HG03066 (cell line): ENCODE measurements around the gene SH3RF2.
"Not testable (repeated sequence)": the region's sequence is repeated elsewhere in the genome, so short reads cannot be mapped to it uniquely, and the experiment has no call there.

ENCODE experiments used
- ATAC-seq: cut with Tn5 transposase; IDR thresholded peaks from one replicate; pipeline ENCODE4 v1.9.1; 2021; ENCODE audit warnings: low read depth; ENCODE audit not compliant: unreplicated experiment

SH3RF2 gene

DNA sequence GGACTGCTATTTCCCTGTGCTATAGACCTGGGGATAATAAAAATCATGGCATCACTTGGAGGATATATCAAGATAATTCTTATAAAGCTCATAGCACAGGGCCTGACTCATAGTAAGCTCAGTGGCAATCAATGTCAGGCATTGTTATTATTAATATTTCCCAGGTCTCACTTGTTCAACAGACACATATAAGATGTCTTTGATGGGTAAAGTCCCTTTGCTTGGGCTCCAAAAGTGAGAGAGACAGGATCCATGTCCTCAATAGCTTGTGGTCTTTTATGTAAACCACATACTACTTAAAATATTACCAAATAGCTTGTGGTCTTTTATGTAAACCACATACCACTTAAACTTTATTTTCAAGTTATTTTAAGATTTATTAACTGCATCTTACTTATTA lies 11.2 kb downstream of the SH3RF2 start:
- ATAC-seq: no peak

DNA sequence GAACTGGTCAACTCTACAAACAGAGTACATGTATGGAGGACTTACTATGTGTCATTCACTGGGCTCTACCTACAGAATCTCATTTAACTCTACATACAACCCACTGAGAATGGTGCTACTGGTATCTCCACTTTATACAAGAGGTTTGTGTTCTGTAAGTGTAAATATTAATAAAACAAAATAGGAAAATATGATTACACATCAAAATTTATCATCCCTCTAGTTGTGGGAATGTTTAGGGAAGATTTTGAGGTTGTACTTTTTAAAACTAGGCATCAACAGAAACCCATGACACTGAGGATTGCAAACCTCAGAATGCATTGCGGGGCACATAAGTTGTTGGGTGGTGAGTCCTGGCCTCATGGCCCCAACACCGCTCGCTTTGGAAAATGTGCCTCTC lies 11.7 kb downstream of the SH3RF2 start:
- ATAC-seq: no peak

DNA sequence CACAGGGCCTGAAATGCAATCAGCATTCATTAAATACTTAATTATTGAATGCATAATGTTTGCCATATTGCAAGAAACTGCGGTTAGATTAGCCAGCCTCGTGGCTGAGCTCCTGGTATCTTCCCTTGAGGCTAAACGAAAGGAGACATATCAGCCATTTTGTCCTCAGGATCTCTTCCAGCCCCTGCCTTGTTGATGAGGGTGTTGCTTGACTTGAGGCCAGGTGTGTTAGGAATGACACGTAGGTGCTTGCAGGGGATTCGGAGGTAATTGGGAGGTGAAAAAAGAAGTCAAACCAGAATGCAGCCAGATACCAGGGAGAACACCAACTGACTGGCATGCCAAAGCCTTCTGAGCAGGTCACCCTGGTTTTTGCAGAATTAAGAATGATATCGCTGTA lies 12.5 kb downstream of the SH3RF2 start:
- ATAC-seq: no peak

DNA sequence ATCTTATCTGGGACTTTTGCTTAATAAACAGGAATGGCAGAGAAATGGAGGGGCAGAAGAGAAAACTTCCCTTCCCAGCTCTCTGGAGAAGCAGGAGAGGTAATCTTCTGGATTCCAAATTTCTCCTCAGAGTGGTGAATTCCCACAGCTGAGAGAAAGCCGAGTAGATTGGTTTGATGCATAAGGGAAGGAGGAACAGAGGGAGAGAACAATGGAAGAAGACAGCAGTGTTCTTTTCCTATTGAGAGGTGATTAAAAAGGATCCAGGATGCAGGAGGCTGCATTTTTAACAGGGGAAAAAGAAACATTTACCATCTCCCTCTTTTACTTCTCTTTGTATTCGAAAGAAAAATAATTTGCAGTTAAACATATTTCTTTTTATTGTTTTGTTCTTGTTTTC lies 13.1 kb downstream of the SH3RF2 start:
- no peak for ATAC-seq

DNA sequence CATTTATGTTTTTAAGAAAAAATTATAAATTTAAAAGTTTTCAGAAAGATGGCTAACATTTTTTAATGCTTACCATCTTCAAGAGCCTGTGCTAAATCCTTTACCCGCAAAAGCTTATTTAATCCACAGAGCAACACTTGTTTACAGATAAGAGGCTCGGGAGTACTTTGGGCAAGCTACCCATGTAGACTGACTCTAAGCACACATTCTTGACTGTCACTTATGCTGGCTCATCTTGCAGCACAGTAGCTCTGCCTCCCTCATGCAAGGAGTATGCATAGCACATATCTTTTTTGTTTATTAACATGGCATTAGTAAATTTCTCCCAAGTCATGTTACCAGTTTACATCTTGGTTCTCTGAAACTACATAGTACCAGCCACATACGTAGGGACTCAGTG lies 14.7 kb downstream of the SH3RF2 start:
- no peak for ATAC-seq

DNA sequence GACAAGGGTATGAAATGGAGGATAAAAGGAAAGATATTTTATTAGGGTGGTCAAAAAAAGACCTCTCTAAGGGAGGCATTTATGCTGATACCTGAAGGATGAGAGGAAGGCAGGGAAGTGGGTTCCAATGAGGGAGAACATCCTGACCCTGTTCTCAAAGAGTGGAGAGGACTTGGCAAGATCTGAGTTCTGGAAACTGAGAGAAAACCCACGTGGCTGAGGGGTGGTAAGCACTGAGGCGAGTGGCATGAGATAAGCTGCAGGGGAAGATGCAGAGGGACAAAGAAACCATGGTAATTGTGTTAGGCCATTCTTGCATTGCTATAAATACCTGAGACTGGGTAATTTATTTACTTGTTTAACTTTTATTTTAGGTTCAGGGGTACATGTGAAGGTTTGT lies 16.8 kb downstream of the SH3RF2 start:
- ATAC-seq: no peak

DNA sequence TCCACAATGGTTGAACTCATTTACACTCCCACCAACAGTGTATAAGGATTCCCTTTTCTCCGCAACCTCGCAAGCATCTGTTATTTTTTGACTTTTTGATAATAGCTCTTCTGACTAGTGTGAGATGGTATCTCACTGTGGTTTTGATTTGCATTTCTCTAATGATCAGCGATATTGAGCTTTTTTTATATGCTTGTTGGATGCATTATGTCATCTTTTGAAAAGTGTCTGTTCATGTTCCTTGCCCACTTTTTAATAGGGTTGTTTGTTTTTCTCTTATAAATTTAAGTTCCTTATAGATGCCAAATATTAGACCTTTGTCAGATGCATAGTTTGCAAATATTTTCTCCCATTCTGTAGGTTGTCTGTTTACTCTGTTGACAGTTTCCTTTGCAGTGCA lies 17.8 kb downstream of the SH3RF2 start:
- not testable (repeated sequence) for ATAC-seq

DNA sequence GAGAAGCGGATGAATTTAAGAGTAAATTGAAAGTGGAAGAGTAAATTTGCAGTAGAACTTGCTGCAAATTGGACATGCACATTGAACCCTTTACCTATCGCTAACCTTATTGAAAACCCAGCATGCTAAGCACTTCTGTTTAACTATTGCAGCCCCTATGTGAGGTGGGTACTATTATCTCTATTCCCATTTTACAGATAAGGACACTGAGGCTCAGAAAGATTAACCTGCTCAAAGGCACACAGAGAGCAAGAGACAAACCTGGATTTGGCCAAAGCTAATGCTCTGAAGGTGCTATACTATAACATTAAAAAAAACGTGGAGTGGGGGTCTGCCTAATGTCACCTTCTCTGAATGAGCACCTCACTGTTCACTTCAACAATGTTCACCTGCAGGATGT lies 21.0 kb downstream of the SH3RF2 start:
- ATAC-seq: no peak

DNA sequence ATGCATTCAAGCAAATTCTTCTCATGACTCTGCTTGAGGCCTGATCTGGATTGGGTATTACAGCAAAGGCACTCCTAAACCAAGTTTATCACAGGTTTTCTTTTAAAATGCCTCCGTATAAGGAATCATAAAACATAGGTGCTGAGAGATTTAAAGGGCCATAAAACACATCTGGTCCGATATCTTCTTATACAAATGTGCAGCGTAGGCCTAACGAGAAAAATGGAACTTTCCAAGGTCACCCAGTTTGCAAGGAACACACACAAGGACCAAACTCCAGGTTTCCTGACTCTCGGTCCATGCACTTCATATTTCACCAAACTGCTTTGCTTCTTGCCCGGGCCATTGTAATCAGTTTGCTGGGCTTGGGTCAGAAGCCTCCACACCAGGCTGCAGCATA lies 22.1 kb downstream of the SH3RF2 start:
- ATAC-seq: no peak

DNA sequence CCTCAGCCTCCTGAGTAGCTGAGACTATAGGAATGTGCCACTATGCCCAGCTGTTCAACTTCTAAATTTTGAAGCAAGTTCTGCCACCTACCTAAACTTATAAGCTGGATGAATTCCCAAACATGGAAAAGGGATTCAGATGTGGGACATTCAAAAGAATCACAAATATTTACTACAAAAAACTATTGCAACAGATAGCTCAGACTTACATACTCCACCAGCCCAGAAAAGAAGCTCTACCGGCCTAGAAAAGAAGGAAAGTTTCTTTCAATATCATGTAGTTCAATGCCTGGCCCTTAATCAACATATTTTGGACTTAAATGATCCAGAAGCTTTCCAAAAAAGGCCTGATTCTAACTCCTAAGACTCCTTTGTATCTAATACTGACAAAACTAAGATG lies 23.8 kb downstream of the SH3RF2 start:
- ATAC-seq: no peak

DNA sequence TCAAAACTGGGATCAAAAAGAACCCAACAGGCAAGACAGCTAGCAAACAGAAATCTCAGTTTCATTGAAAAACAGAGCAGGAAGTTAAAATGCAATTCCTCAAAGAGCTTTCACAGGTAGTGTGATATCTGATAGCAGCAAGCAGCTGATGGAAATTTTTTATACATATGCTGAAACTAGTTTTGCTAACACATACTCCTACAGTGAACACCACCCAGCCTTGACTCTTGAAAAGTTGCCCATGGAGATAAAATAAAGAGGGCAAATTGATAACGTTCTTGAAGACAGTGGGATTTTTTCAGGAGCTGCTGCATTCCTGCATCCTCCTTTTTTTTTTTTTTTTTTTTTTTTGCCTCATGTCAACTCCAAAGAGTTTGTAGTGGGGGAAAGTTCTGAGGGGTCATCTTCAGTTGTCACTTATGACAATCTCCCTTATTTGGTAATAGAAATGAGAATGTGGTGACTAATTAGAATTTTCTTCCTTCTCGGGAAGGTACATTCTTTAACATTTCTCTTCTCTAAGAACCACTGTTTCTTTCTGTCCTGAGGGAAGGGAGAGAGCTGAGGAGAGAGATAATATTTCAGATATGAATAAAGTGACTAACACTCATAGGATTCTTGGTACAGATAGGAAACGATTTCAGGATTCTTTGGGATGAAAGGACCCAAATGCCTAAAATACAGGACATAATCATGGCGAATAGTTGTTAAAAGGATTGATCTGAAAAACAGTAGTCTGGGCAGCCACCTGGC lies 24.6 kb downstream of the SH3RF2 start:
- no peak for ATAC-seq

DNA sequence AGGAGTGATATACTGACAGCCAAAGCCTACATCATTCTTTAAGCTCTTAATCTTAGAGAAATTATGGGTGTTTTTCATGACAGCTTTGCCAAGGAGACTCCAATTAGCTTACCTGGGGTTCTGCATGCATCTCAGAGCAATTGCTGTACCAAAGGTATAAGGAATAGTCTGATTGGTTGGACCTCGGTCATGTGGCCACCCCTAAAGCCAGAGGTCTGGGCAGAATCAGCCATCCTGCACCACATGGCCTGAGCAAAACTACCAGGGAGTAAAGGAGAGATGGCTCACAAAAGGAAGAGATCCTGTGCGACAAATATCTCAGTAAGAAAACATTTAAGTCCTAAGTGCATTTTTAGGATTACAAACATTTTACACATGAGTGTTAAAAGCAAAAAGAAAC lies 25.6 kb downstream of the SH3RF2 start:
- ATAC-seq: no peak

DNA sequence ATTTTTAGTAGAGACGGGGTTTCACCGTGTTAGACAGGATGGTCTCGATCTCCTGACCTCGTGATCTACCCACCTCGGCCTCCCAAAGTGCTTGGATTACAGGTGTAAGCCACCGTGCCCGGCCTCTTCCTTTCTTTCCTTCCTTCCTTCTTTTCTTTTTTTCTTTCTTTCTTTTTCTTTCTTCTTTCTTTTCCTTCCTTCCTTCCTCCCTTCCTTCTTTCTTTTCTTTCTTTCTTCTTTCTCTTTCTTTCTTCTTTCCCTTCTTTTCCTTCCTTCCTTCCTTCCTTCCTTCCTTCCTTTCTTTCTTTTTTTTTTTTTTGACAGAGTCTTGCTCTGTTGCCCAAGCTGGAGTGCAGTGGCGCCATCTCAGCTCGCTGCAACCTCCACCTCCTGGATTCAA lies 27.6 kb downstream of the SH3RF2 start:
- not testable (repeated sequence) for ATAC-seq

DNA sequence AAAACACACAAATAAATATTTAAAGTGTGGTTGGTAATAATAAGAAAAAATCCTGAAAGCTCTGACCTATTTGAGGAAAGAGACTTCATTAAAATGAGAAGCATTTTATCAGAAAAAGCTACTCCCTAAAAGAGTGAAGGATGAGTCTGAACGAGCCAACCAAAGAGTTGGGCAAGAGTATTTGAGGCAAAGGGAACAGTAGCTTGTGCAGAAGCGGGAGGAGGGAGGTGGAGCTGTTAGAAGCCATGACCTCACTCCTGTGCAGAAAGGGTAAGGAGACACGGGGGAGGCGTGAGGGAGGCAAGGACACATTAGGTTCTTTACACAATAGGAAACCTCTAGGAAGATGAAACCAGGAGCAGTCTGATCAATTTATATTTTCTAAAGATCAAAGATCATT lies 29.4 kb downstream of the SH3RF2 start:
- no peak for ATAC-seq

DNA sequence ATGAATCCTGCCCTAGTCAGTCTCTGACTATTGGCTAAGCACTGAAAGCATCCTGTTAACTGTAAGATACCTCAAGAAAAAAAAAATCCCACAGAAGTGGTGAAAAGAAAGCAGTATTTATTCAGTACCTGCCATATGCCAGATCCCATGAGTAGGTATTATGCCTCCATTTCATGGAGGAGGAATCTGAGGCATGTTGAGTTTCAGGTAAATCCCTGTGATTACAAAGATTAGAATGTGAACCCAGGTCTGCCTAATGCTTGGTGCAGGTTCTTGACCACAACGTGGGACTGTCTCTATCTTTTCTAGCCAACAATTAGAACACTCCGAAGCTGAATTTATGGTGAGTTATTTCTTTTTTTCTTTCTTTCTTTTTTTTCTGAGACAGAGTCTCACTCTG lies 30.9 kb downstream of the SH3RF2 start:
- no peak for ATAC-seq

DNA sequence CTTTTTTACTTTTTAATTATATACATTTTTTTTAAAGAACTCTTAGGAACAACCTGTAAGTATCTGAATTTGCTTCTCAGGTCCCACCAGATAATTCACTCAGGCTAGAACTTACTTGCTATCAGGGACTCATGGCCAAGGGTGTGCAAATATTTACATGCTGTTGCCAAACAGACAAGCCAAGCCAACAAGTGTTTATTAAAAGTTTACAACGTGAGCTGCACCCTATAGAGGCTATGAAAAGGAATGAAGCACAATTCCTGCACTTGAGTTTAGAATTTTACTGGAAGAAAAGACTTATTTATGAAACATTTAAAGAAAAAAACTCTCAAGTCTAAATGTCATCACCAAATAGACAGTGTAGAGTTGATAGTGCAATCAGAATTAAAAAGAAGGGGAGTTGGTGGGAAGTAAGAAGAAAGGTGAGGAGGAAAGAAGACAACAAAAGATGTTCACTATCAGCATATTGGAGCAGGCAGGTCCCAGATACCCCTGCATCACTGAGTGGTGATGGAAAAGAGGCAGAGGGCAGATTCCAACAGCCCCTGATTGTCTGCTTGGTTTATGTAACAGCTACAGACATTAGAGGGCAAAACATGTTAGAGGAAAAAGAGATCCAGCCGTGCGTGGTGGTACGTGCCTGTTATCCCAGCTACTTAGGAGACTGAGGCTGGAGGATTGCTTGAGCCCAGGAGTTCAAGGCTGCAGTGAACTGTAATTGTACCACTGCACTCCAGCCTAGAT lies 32.8 kb downstream of the SH3RF2 start:
- no peak for ATAC-seq

DNA sequence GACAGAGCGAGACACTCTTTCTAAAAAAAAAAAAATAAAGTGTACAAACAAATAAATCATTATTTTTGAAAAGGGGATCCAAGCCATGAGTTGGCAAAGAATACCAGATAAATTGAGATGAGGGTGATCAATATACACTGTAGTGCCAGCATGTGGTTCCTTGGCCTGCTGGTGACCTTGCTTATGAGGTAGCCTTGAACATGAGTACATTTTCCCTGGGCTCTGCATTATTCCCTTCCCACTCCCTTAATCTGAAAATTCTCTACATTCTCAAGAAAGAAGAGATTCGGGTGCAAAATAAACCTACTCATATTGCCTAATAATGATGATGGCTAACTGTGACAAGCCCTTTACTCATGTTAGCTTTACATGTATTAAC lies 33.3 kb downstream of the SH3RF2 start:
- no peak for ATAC-seq

DNA sequence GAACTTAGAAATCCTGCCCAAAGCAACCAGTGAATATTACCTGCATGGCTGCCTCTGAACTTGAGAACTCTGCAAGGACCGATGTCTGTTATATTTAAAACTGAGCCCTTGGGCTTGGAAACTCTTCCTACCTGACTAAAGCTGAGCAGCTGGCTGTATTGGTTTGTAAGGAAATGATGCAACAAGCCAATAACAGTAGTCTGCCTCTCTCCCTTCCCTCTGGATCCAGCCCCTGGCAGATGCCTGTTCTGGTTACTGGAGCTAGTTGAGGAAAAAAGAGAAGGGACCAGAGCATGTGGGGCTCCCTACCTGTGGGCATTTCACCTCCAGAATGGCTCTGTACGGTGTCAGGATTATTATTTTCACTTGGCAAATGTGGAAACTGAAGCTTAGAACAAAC lies 34.7 kb downstream of the SH3RF2 start:
- no peak for ATAC-seq

DNA sequence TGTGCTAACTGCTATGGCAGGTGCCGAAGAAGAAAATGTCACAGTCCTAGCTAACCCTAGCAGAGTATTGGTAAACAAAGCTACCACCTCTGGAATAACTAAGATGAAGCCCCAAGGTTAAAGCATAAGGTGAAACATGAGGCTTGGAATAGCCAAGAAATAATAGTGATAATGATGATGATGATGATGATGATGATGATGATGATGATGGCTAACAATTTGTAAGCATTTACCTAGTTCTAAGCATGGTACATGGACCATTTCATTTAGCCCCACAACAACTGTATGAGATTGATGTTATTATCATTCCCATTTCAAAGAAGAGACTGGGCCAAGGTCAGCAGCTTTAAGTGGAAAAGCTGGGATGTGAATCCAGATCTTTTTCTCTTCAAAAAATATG lies 35.3 kb downstream of the SH3RF2 start:
- ATAC-seq: no peak

DNA sequence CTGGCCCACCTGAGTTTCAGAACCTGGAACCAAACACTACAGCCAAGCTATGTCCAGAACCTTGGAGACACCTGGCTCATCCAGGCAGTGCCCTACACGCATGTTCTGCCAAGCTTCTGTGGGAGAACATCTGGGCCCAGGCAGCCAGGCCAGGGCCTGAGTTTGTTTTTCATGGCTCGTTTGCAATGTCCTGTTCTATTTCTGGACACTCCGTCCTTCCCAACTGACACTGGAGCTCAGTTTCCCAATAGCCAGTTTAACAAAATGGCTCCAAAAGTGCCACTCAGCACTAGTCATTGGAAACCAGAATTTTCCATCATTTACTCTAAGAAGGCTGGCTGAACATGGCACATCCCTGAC lies 38.6 kb downstream of the SH3RF2 start:
- ATAC-seq: no peak

DNA sequence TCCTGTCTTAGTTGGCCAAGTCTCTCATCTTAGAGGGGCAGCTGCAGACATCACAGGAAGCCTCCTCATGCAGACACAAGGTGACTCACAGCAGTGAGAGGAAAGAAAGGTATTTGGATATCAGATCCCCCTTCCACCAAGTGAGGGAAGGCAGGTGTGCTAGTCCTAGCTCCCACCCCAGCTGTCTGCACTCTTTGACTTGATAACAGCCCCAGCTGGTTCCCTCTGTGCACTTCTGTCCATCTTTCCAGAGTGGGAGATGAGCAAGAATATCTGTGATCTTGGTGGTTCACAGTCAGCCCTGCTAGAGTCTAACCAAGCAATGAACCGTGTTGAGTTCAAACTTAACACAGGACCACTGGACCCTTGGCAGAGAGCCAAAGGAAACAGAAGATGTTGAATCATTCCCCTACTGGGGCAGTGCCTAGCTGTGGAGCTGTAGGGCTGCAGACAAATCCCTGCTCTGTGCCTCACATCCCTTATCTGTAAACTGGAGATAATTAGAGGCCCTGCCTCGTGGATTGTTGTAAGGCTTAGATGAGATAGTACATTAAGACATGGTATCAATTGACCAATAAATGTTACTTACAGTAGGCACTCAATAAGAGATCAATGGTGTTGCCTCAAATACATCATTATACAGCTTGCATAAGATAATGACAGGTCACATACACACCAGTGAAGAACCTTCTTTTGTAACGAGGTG lies 39.1 kb downstream of the SH3RF2 start:
- no peak for ATAC-seq
